ENCODE results near the gene MLPH.

The MLPH gene

GRCh38 chr2:237529452-237530402 lies 42.7 kb downstream of the MLPH start:
- peak; percentile 12 for DNase-seq

- no peak for DNase-seq
These were observed 43.7 kb downstream of the MLPH start for GRCh38 chr2:237530472-237531433.

GRCh38 chr2:237532160-237532559 lies 45.1 kb downstream of the MLPH start:
- no peak for DNase-seq

GRCh38 chr2:237533668-237534161 lies 46.7 kb downstream of the MLPH start:
- no peak for DNase-seq

GRCh38 chr2:237534380-237534779 lies 47.3 kb downstream of the MLPH start:
- DNase-seq, result no peak

GRCh38 chr2:237535385-237536082 lies 48.5 kb downstream of the MLPH start:
- DNase-seq, result no peak

GRCh38 chr2:237536083-237536415 lies 49.0 kb downstream of the MLPH start:
- DNase-seq, result no peak

GRCh38 chr2:237536617-237537016 lies 49.6 kb downstream of the MLPH start:
- DNase-seq, result no peak

- DNase-seq, result no peak
These were observed 51.1 kb downstream of the MLPH start for GRCh38 chr2:237538001-237538720.

- no peak for DNase-seq
These were observed 51.9 kb downstream of the MLPH start for GRCh38 chr2:237538901-237539300.

GRCh38 chr2:237539681-237540080 lies 52.6 kb downstream of the MLPH start:
- no peak for DNase-seq

GRCh38 chr2:237540223-237540775 lies 53.2 kb downstream of the MLPH start:
- no peak for DNase-seq

GRCh38 chr2:237540823-237541222 lies 53.8 kb downstream of the MLPH start:
- DNase-seq, result no peak

GRCh38 chr2:237541243-237541642 lies 54.2 kb downstream of the MLPH start:
- no peak for DNase-seq

- DNase-seq, result no peak
These were observed 55.1 kb downstream of the MLPH start for GRCh38 chr2:237542001-237542704.

- DNase-seq, result no peak
These were observed 59.2 kb downstream of the MLPH start for GRCh38 chr2:237546040-237546875.

GRCh38 chr2:237546876-237547395 lies 59.9 kb downstream of the MLPH start:
- no peak for DNase-seq

GRCh38 chr2:237547841-237548416 lies 60.9 kb downstream of the MLPH start:
- DNase-seq, result no peak

GRCh38 chr2:237549216-237549615 lies 62.2 kb downstream of the MLPH start:
- no peak for DNase-seq
